Right atrium auricular region (tissue), 2 donors: ENCODE measurements around the gene ACOT12. TPM values are rescaled to one million over a fixed set of nuclear protein-coding genes. Genes with fewer than 3 reads are reported as not detected.
"Not testable (repeated sequence)": the region's sequence is repeated elsewhere in the genome, so short reads cannot be mapped to it uniquely, and the experiment has no call there.

Experiments
- DNase-seq: peaks from one replicate; pipeline ENCODE4 v3.0.0-alpha.2; 2019; ENCODE audit warnings: low spot score
- H3K27ac ChIP-seq, 2 donors: fragments of 200-600 bp; sonication (generic); 1 replicate in 1 of 2; 2 replicates in 1 of 2; pipeline ENCODE4 v1.5.1; 2016 to 2019
- H3K27me3 ChIP-seq, 2 donors: fragments of 200-600 bp; sonication (generic); one replicate each; pipeline versions ENCODE4 v1.5.1 to v1.6.0; 2017 to 2019
- H3K36me3 ChIP-seq: fragments of 200-600 bp; sonication (generic); one replicate; pipeline ENCODE4 v1.5.1; 2016
- H3K4me1 ChIP-seq, 2 donors: fragments of 200-600 bp; sonication (generic); one replicate each; pipeline versions ENCODE4 v1.5.1 to v1.6.0; 2017 to 2019
- H3K4me3 ChIP-seq, 2 donors: fragments of 200-600 bp; sonication (generic); 1 replicate in 1 of 2; 2 replicates in 1 of 2; pipeline ENCODE4 v1.5.1; 2017 to 2019; ENCODE audit warnings: mild to moderate bottlenecking in 1 of 2, moderate library complexity in 1 of 2
- H3K9me3 ChIP-seq, 2 donors: fragments of 200-600 bp; sonication (generic); one replicate each; pipeline ENCODE4 v1.5.1; 2019
- CTCF ChIP-seq, 2 donors: fragments of 200-600 bp; sonication (generic); IDR thresholded peaks; one replicate each; pipeline ENCODE4 v1.5.1; 2019; ENCODE audit warnings: antibody characterized with exemption in 2 of 2
- total RNA-seq, 2 donors: library from RNA; depleted of rRNA; stranded (reverse); fragments of >200 nt; gene quantifications; one replicate each; pipeline ENCODE4 v1.1.0, GENCODE V29; 2016

The ACOT12 gene
- total RNA-seq, 2 donors from 2014 or later: not detected

DNA sequence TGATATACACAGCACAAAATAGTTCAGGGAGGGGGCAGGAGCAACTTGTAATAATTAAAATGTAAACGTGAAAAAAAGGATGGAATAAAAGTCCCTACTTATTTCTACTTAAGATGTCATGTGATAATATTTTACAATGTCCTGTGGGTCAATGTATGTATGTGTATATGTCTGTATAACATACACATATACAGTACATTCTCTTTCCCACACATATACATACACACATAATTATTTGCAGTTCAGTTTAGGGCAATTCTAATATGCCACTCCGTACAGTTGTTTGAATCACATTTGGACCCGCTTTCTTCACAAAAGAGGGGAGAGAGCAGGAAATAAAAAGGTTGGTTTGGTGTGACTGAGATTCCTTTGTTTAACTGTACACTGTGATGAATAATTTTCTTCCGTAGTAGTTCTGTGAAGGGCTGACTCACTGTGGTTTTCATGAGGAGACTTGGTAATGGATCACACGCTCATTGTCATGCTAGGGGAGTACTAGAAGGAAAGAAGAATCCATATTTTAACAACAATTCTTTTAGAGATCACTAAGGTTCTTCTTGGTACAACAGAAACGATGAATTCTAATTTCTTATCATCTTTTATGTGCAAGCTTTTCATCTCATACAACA, 26.2 kb upstream of the ACOT12 start:
- Histone ChIP-seq H3K27ac (no peak overlapping the region), H3K36me3 (peaks cover 5% of the 10 kb centered on the region), H3K27me3 (no peaks in the 10 kb centered on the region), H3K4me3 (no peak overlapping the region), H3K4me1 (no peaks in the 10 kb centered on the region), H3K9me3 (no peaks in the 10 kb centered on the region)
- no peak for TF ChIP-seq CTCF (IDR thresholded peaks at IDR 0.05)
- no peak for DNase-seq

- Histone ChIP-seq H3K27me3 (no peaks in the 10 kb centered on the region), H3K4me3 (no peak overlapping the region), H3K4me1 (no peaks in the 10 kb centered on the region), H3K27ac (no peak overlapping the region), H3K9me3 (no peaks in the 10 kb centered on the region), H3K36me3 (peaks cover 5% of the 10 kb centered on the region)
- TF ChIP-seq CTCF (IDR thresholded peaks at IDR 0.05): no peak
- DNase-seq: no peak
Measured at GRCh38 chr5:81418606-81419005, 24.7 kb upstream of the ACOT12 start.

GRCh38 chr5:81417052-81417451, 23.1 kb upstream of the ACOT12 start:
- H3K9me3 ChIP-seq: no peaks in the 10 kb centered on the region
- H3K4me3 ChIP-seq: no peak overlapping the region
- no peaks in the 10 kb centered on the region for H3K4me1 ChIP-seq
- H3K36me3 ChIP-seq: peaks cover 5% of the 10 kb centered on the region
- no peak overlapping the region for H3K27ac ChIP-seq
- no peak for TF ChIP-seq CTCF (IDR thresholded peaks at IDR 0.05)
- no peak for DNase-seq
- no peaks in the 10 kb centered on the region for H3K27me3 ChIP-seq

- no peak for TF ChIP-seq CTCF (IDR thresholded peaks at IDR 0.05)
- Histone ChIP-seq H3K4me3 (no peak overlapping the region), H3K4me1 (no peaks in the 10 kb centered on the region), H3K9me3 (no peaks in the 10 kb centered on the region), H3K27ac (no peak overlapping the region), H3K36me3 (no peaks in the 10 kb centered on the region), H3K27me3 (no peaks in the 10 kb centered on the region)
- no peak for DNase-seq
Measured at GRCh38 chr5:81409896-81410295, 16.0 kb upstream of the ACOT12 start.

DNA sequence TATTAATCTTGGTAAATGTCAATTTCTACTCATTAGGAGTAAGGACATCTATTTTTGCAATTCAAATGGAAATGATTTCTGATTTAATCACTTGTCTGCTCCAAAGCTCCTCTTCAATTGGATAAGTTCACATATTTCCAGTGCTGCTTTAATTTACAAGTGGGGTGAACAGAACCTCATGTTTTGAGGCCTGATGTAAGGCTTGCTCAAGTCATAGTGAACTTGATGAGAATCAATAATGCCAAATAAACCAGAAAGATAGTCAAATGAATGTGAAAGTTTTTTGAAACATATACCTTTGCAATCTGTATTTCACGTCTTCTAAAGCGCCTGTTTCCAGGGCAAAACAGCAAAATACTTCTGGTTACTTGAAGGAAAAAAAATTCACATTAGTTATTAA, 15.4 kb upstream of the ACOT12 start:
- Histone ChIP-seq H3K9me3 (no peaks in the 10 kb centered on the region), H3K27ac (no peak overlapping the region), H3K27me3 (no peaks in the 10 kb centered on the region), H3K36me3 (no peaks in the 10 kb centered on the region), H3K4me3 (no peak overlapping the region), H3K4me1 (no peaks in the 10 kb centered on the region)
- DNase-seq: no peak
- no peak for TF ChIP-seq CTCF (IDR thresholded peaks at IDR 0.05)

DNA sequence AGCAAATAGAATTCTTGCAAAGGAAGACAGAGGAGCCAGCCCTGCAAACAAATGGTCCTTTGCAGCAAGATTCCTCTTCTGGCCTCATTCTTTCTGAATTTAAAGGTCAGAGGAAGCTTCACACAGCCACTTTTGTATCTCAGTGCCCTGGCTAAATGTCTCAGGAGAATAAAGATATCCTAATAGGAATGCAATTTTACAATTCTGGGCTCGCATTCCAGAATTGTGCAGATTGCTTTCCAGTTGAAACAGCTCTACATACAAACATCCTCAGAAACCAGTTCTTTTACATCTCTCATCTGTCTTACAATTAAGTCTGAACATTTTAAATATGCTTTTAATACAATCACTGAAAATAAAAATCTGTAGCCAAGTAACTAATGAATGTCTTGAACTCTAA, 14.6 kb upstream of the ACOT12 start:
- Histone ChIP-seq H3K4me3 (no peak overlapping the region), H3K36me3 (no peaks in the 10 kb centered on the region), H3K27me3 (no peaks in the 10 kb centered on the region), H3K27ac (no peak overlapping the region), H3K9me3 (no peaks in the 10 kb centered on the region), H3K4me1 (no peaks in the 10 kb centered on the region)
- TF ChIP-seq CTCF (IDR thresholded peaks at IDR 0.05): no peak
- no peak for DNase-seq

- not testable (repeated sequence) for H3K27ac ChIP-seq, H3K4me1 ChIP-seq, H3K4me3 ChIP-seq, H3K9me3 ChIP-seq, H3K27me3 ChIP-seq, H3K36me3 ChIP-seq, DNase-seq
Measured at GRCh38 chr5:81407811-81408210, 13.9 kb upstream of the ACOT12 start.
